Type B pancreatic cell (in vitro differentiated cells): ENCODE results near the gene NPBWR2. TPM values are rescaled to one million over a fixed set of nuclear protein-coding genes. Genes with fewer than 3 reads are reported as not detected.

ENCODE experiments used
- DNase-seq: peaks from one replicate; pipeline ENCODE4 v3.0.0; 2021; ENCODE audit warnings: mixed read lengths; ENCODE audit not compliant: unreplicated experiment; ENCODE audit errors: extremely low spot score
- H3K27ac Mint-ChIP-seq: 2 replicates; pipeline ENCODE4 v1.8.0; 2021; ENCODE audit warnings: mild to moderate bottlenecking, mixed read lengths
- H3K27me3 Mint-ChIP-seq: 2 replicates; pipeline ENCODE4 v1.8.0; 2021; ENCODE audit warnings: mixed read lengths
- H3K36me3 Mint-ChIP-seq: 2 replicates; pipeline ENCODE4 v1.8.0; 2021; ENCODE audit warnings: mixed read lengths
- H3K4me1 Mint-ChIP-seq: one replicate; pipeline ENCODE4 v1.8.0; 2021; ENCODE audit warnings: mixed read lengths; ENCODE audit not compliant: unreplicated experiment
- H3K4me3 Mint-ChIP-seq: 2 replicates; pipeline ENCODE4 v1.8.0; 2021; ENCODE audit warnings: mild to moderate bottlenecking, mixed read lengths
- H3K9me3 Mint-ChIP-seq: 2 replicates; pipeline ENCODE4 v1.8.0; 2021; ENCODE audit warnings: mixed read lengths
- CTCF ChIP-seq: fragments of 200-600 bp; sonication (generic); conservative IDR thresholded peaks from 2 replicates; pipeline ENCODE4 v1.5.0; 2021; ENCODE audit warnings: antibody characterized with exemption, mild to moderate bottlenecking
- total RNA-seq: library from RNA; stranded (reverse); gene quantifications from 2 replicates; pipeline ENCODE4 v1.2.1, GENCODE V29; 2021; ENCODE audit warnings: low replicate concordance

Gene NPBWR2
- total RNA-seq, 1 donor from 2014 or later, result not detected

GRCh38 chr20:64082126-64082731, 25.1 kb downstream of the NPBWR2 start:
- TF ChIP-seq CTCF, result no peak
- Mint-ChIP-seq H3K27me3 (peaks cover 48% of the 10 kb centered on the region), H3K27ac (no peak overlapping the region), H3K4me3 (peak overlapping the region; percentile 67), H3K36me3 (no peaks in the 10 kb centered on the region), H3K9me3 (no peaks in the 10 kb centered on the region), H3K4me1 (peaks cover 22% of the 10 kb centered on the region)
- DNase-seq, result no peak

DNA sequence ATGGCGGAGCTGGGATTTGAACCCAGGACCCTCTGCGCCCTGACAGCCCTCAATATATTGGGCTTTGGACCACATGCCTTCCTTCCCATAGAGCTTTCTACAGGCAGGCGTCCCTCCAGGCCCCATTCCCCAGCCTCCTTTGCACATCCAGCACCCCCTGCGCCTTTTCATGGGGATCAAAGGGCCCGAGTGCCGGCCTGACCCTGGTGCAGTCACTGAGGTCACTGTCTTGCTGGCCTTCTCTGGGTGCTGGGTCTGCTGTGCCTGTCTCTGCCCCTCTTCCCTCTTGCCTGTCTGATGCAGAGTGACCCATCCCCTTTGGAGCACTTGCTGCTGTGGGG, 25.8 kb downstream of the NPBWR2 start:
- no peaks in the 10 kb centered on the region for H3K36me3 Mint-ChIP-seq
- H3K4me3 Mint-ChIP-seq, result peak overlapping the region; percentile 58
- no peak overlapping the region for H3K27ac Mint-ChIP-seq
- H3K9me3 Mint-ChIP-seq, result no peaks in the 10 kb centered on the region
- no peak for DNase-seq
- peaks cover 45% of the 10 kb centered on the region for H3K27me3 Mint-ChIP-seq
- TF ChIP-seq CTCF, result no peak
- peaks cover 22% of the 10 kb centered on the region for H3K4me1 Mint-ChIP-seq

DNA sequence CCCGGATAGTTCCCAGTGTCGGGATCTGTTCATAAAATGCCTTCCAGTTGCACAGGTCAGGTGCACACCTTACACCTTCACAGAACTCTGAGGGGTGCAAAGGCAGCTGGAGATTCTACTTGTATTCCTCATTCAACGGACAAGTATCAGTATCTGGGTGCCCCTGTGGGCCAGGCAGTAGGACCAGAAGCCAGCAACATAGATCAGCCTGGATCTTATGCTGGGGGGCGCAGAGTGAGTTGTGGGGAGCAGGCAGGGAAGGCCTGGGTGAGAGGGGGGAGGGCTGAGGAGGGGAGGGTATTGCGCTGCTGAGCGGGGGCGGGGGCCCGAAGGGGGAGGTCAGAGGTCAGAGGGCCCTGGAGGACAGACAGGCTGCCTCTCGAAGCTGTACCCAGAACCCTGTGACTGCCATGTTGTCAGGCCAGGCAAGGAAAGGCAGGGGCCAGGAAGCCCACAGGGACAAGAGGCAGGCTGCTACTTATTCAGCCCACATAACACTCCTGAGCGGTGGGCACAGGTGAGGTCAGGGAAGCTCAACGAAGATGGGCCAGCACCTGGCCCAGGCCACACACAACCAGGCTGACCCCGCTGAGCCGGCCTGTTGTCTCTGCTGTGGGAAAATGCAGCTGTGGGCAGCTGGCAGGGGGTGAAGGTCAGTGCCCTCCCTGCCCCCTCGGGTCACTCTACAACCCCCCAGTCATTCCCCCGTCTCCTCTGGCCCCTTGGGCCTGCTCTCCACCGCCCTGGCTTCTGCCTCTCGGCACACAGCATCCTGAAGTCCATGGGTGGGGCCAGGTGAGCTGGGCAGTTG, 26.3 kb downstream of the NPBWR2 start:
- H3K9me3 Mint-ChIP-seq, result no peaks in the 10 kb centered on the region
- H3K27me3 Mint-ChIP-seq, result peaks cover 40% of the 10 kb centered on the region
- no peak overlapping the region for H3K27ac Mint-ChIP-seq
- no peak for TF ChIP-seq CTCF
- H3K4me1 Mint-ChIP-seq, result peaks cover 22% of the 10 kb centered on the region
- H3K36me3 Mint-ChIP-seq, result no peaks in the 10 kb centered on the region
- DNase-seq, result no peak
- H3K4me3 Mint-ChIP-seq, result peak overlapping the region; percentile 83

- DNase-seq, result no peak
- Mint-ChIP-seq H3K4me1 (peaks cover 22% of the 10 kb centered on the region), H3K4me3 (peak within 1 kb of the TSS; percentile 83), H3K36me3 (no peaks in the 10 kb centered on the region), H3K9me3 (no peaks in the 10 kb centered on the region), H3K27ac (no peak within 1 kb of the TSS), H3K27me3 (peaks cover 32% of the 10 kb centered on the region)
- no peak for TF ChIP-seq CTCF
Observed at GRCh38 chr20:64080013-64080812, 27.2 kb downstream of the NPBWR2 start, which contains the start of gene OPRL1. TSS of gene OPRL1 (plus strand) at chr20:64080082. CDS start at chr20:64092721, 12,639 bp downstream.

- no peak for TF ChIP-seq CTCF
- no peak within 1 kb of the TSS for H3K27ac Mint-ChIP-seq
- DNase-seq, result peak; percentile 83
- H3K4me3 Mint-ChIP-seq, result peak within 1 kb of the TSS; percentile 83
- H3K27me3 Mint-ChIP-seq, result peaks cover 24% of the 10 kb centered on the region
- no peaks in the 10 kb centered on the region for H3K9me3 Mint-ChIP-seq
- peaks cover 22% of the 10 kb centered on the region for H3K4me1 Mint-ChIP-seq
- no peaks in the 10 kb centered on the region for H3K36me3 Mint-ChIP-seq
Observed at GRCh38 chr20:64079273-64080012, 27.9 kb downstream of the NPBWR2 start, which contains the start of gene RGS19. TSS of gene RGS19 (minus strand) at chr20:64079518. CDS start at chr20:64076886, 2,632 bp downstream.
